HepG2 (cell line): ENCODE results near the gene AGAP1. TPM values are rescaled to one million over a fixed set of nuclear protein-coding genes. Genes with fewer than 3 reads are reported as not detected.
A peak's percentile ranks its signal among the peaks of the same experiment; 100 is the strongest.

Experiments used
- ATAC-seq: fragments of 200-7000 bp; cut with Tn5 transposase; 3 replicates; pipeline ENCODE4 v1.9.1; 2020; ENCODE audit warnings: mild to moderate bottlenecking, moderate library complexity
- BruUV-seq: library from RNA; stranded (reverse); fragments of 400-500 nt; replicated peaks from 2 replicates; lab custom pipeline; 2021; lab: Mats Ljungman, UMichigan
- CTCF ChIA-PET: fragments of 300-600 bp; formaldehyde crosslinking; extraction: SDS; loops from one replicate; lab custom pipeline; 2021; ENCODE audit warnings: low total read pairs, inconsistent platforms, low intra/inter-chr PET ratio; lab: Yijun Ruan, JAX
- POLR2A ChIA-PET: fragments of 350-600 bp; sonication (Branson Sonifier 250); formaldehyde crosslinking; loops from one replicate; lab custom pipeline; 2020; ENCODE audit warnings: antibody characterized with exemption, inconsistent platforms; lab: Yijun Ruan, JAX
- DNase-seq: peaks from one replicate; pipeline ENCODE4 v3.0.0-alpha.2; 2015; ENCODE audit warnings: low spot score
- FAIRE-seq: peaks from 3 replicates; lab custom pipeline; 2011; peaks lifted over from hg19 to GRCh38; lab: Jason Lieb, UNC
- H2AFZ ChIP-seq: one replicate; pipeline ENCODE4 v1.6.1; 2011; ENCODE audit warnings: low read length, inconsistent platforms
- H3K27ac ChIP-seq: fragments of 300-600 bp; 3 replicates; pipeline ENCODE4 v1.8.0; 2011; ENCODE audit warnings: mixed run types, mild to moderate bottlenecking, mixed read lengths, low read length, inconsistent platforms; ENCODE audit not compliant: insufficient read depth; ENCODE audit errors: extremely low read length
- H3K27me3 ChIP-seq, 2 experiments: fragments of 200-600 bp in 1 of 2; 2 replicates in 1 of 2; 3 replicates in 1 of 2; pipeline versions ENCODE4 v1.6.0 to v1.8.0; 2011; ENCODE audit warnings: low read length in 2 of 2, mild to moderate bottlenecking in 2 of 2, moderate library complexity in 2 of 2, inconsistent platforms in 1 of 2; ENCODE audit not compliant: insufficient read depth in 2 of 2, control insufficient read depth in 1 of 2
- H3K36me3 ChIP-seq, 2 experiments: fragments of 200-600 bp in 1 of 2; replicated peaks in 1 of 2; 2 replicates in 1 of 2; 3 replicates in 1 of 2; pipeline versions ENCODE4 v1.5.1 to v1.8.0; 2011; ENCODE audit warnings: low read length in 2 of 2, inconsistent platforms in 1 of 2; ENCODE audit not compliant: insufficient read depth in 2 of 2, control insufficient read depth in 1 of 2
- H3K4me1 ChIP-seq: 2 replicates; pipeline ENCODE4 v1.5.1; 2012; ENCODE audit warnings: low read length, inconsistent platforms; ENCODE audit not compliant: insufficient read depth
- H3K4me2 ChIP-seq: 2 replicates; pipeline ENCODE4 v1.6.0; 2011; ENCODE audit warnings: low read depth, low read length, inconsistent platforms
- H3K4me3 ChIP-seq, 3 experiments: fragments of 200-600 bp in 1 of 3; sonication (generic), shearing (Covaris generic) in 1 of 3; replicated peaks in 1 of 3; 2 replicates each; pipeline ENCODE4 v1.5.1; 2011 to 2016; ENCODE audit warnings: low read length in 3 of 3, inconsistent platforms in 2 of 3, low read depth in 2 of 3, mild to moderate bottlenecking in 2 of 3, control low read depth in 1 of 3, mixed read lengths in 1 of 3; ENCODE audit not compliant: insufficient read depth in 1 of 3
- H3K79me2 ChIP-seq: one replicate; pipeline ENCODE4 v1.6.1; 2011; ENCODE audit warnings: low read length, inconsistent platforms; ENCODE audit not compliant: insufficient read depth
- H3K9ac ChIP-seq: 2 replicates; pipeline ENCODE4 v1.6.0; 2011; ENCODE audit warnings: mild to moderate bottlenecking, low read depth, low read length, inconsistent platforms; ENCODE audit not compliant: insufficient read depth
- H3K9me3 ChIP-seq: 2 replicates; pipeline ENCODE4 v1.5.1; 2012; ENCODE audit warnings: mild to moderate bottlenecking, low read length
- H4K20me1 ChIP-seq: 2 replicates; pipeline ENCODE4 v1.6.0; 2011; ENCODE audit warnings: inconsistent platforms, mild to moderate bottlenecking, low read length, moderate library complexity; ENCODE audit not compliant: insufficient read depth
- CBFB ChIP-seq: sonication (generic); formaldehyde crosslinking; IDR thresholded peaks from 2 replicates; pipeline ENCODE4 v1.4.0; 2020; ENCODE audit warnings: missing genetic modification reagents
- SOX13 ChIP-seq, 3 experiments: fragments of 450-650 bp in 1 of 3; sonication (generic) in 1 of 3; formaldehyde crosslinking in 1 of 3; IDR thresholded peaks in 2 of 3; conservative IDR thresholded peaks in 1 of 3; 2 replicates each; pipeline versions ENCODE4 v1.5.0 to v1.6.1; 2016 to 2020; ENCODE audit warnings: antibody characterized with exemption in 1 of 3, mild to moderate bottlenecking in 1 of 3, missing compliant biosample characterization in 1 of 3, missing genetic modification reagents in 1 of 3, moderate library complexity in 1 of 3
- SOX6 ChIP-seq, 2 experiments: fragments of 450-650 bp in 1 of 2; sonication (generic) in 1 of 2; formaldehyde crosslinking in 1 of 2; IDR thresholded peaks; 2 replicates each; pipeline versions ENCODE4 v1.4.0 to v1.6.1; 2017 to 2020; ENCODE audit warnings: antibody characterized with exemption in 1 of 2, mild to moderate bottlenecking in 1 of 2, missing genetic modification reagents in 1 of 2
- TBL1XR1 ChIP-seq: fragments of 150-350 bp; IDR thresholded peaks from 2 replicates; pipeline ENCODE4 v1.6.1; 2014; ENCODE audit warnings: borderline replicate concordance, low read length; ENCODE audit not compliant: partially characterized antibody
- ZFP1 ChIP-seq: IDR thresholded peaks from 2 replicates; pipeline ENCODE4 v1.6.1; 2016
- ZHX2 ChIP-seq, 2 experiments: sonication (generic) in 1 of 2; formaldehyde crosslinking in 1 of 2; IDR thresholded peaks; 2 replicates each; pipeline versions ENCODE4 v1.6.1 to v1.9.0; 2014 to 2022; ENCODE audit warnings: antibody characterized with exemption in 1 of 2, borderline replicate concordance in 1 of 2, inconsistent platforms in 1 of 2, low read depth in 1 of 2, missing genetic modification reagents in 1 of 2
- ZMYM4 ChIP-seq: sonication (generic); formaldehyde crosslinking; IDR thresholded peaks from 2 replicates; pipeline ENCODE4 v1.8.1; 2023; ENCODE audit warnings: mild to moderate bottlenecking, missing genetic modification reagents
- ZNF234 ChIP-seq: sonication (generic); formaldehyde crosslinking; conservative IDR thresholded peaks from 2 replicates; pipeline ENCODE4 v1.5.1; 2020; ENCODE audit warnings: mild to moderate bottlenecking, missing genetic modification reagents
- ZNF317 ChIP-seq: sonication (generic); formaldehyde crosslinking; IDR thresholded peaks from 2 replicates; pipeline ENCODE4 v1.5.0; 2020; ENCODE audit warnings: mild to moderate bottlenecking, missing genetic modification reagents
- ZNF546 ChIP-seq: sonication (generic); formaldehyde crosslinking; conservative IDR thresholded peaks from 2 replicates; pipeline ENCODE4 v1.8.1; 2023; ENCODE audit warnings: mild to moderate bottlenecking, missing genetic modification reagents
- WGBS: methylation state at CpG from one replicate; pipeline ENCODE4 v1.1.6; 2017; ENCODE audit warnings: low lambda C conversion rate; 5-methylcytosine and 5-hydroxymethylcytosine counted together
- in situ Hi-C: cut with HindIII; loops from 2 replicates; pipeline ENCODE4 v1.10.0; 2017; ENCODE audit warnings: low pct_unique_long_range_greater_than_20kb; ENCODE audit not compliant: extremely low pct_ligation_motif_present
- intact Hi-C: fragments of 100-400 bp; cut with micrococcal nuclease; formaldehyde crosslinking; loops from one replicate; pipeline ENCODE4 v1.10.0; 2022; ENCODE audit not compliant: unreplicated experiment
- polyA plus RNA-seq, 8 experiments: library from polyadenylated mRNA; depleted of rRNA in 3 of 8; stranded (reverse) in 7 of 8; unstranded in 1 of 8; fragments of >200 nt; fragmentation: Illumina TruSeq in 4 of 8; extraction: Trizol in 4 of 8; gene quantifications; 2 replicates each; pipeline versions ENCODE4 v1.2.1 to v1.2.3, GENCODE V29; 2011 to 2016; ENCODE audit warnings: low read depth in 4 of 8, missing spikeins in 1 of 8, mixed read lengths in 1 of 8; ENCODE audit not compliant: insufficient read depth in 1 of 8
- total RNA-seq, 5 experiments: library from RNA; depleted of rRNA; stranded (reverse); fragments of >200 nt; fragmentation: Illumina TruSeq; extraction: Trizol; gene quantifications; 2 replicates each; pipeline ENCODE4 v1.2.3, GENCODE V29; 2016; ENCODE audit warnings: low read depth in 1 of 5

Gene AGAP1
- total and polyA plus RNA-seq, 2 of the 13 experiments (the other 11 are each of a cell fraction or from before 2014, with no cell fraction given): 21.2 to 32.7 TPM

- no peak for FAIRE-seq
- no peak for ATAC-seq
- WGBS: 96% methylated on average over 4 of the region's 4 CpGs
These were observed 195.6 kb downstream of the AGAP1 start for GRCh38 chr2:235689427-235689853.

GRCh38 chr2:235690082-235690808 lies 196.4 kb downstream of the AGAP1 start:
- POLR2A ChIA-PET: interaction anchor here (0.5 kb wide), 1 partner anchor 29 kb away, joined by 3 read pairs; no protein-coding TSS in a partner anchor
- Histone ChIP-seq H3K4me1 (peaks cover 38% of the 10 kb centered on the region), H3K27me3 (no peaks in the 10 kb centered on the region), H3K4me3 (no peak overlapping the region), H3K9me3 (no peaks in the 10 kb centered on the region), H3K4me2 (no peak overlapping the region), H4K20me1 (peaks cover 36% of the 10 kb centered on the region; the same call in 1 of the 2 replicates), H2AFZ (no peak overlapping the region), H3K79me2 (peaks cover 74% of the 10 kb centered on the region), H3K27ac (no peak overlapping the region), H3K36me3 (0 out of 5 replicates have a peak, but pooled peaks cover 0 to 2% of the 10 kb centered on the region in 2 experiments), H3K9ac (no peak overlapping the region)
- CTCF ChIA-PET: no interaction called here
- DNase-seq (no peak), ATAC-seq (no peak), FAIRE-seq (no peak)
- in situ Hi-C loops (no loop called here), intact Hi-C loops (no loop called here)
- BruUV-seq: no TSS peak
- WGBS: 93% methylated on average over 9 of the region's 9 CpGs
- TF ChIP-seq ZMYM4 (CRISPR knock-in tag): no peak
- no peak for TF ChIP-seq ZFP1 (CRISPR knock-in tag)
- no peak for TF ChIP-seq ZHX2 (IDR thresholded peaks at IDR 0.05; ENCODE audit: low read depth)
- TF ChIP-seq ZHX2 (CRISPR knock-in tag; IDR thresholded peaks at IDR 0.05; ENCODE audit: borderline replicate concordance): no peak
- TF ChIP-seq SOX13 (IDR thresholded peaks at IDR 0.05): no peak
- TF ChIP-seq SOX13 (CRISPR knock-in tag; conservative IDR thresholded peaks at IDR 0.05 in 1 of 2, IDR thresholded peaks at IDR 0.05 in 1 of 2): no peak
- no peak for TF ChIP-seq SOX6 (IDR thresholded peaks at IDR 0.05)
- no peak for TF ChIP-seq SOX6 (CRISPR knock-in tag; IDR thresholded peaks at IDR 0.05)
- TF ChIP-seq ZNF234 (CRISPR knock-in tag): no peak
- TF ChIP-seq CBFB (CRISPR knock-in tag): no peak
- TF ChIP-seq ZNF546 (CRISPR knock-in tag): no peak

More at GRCh38 chr2:235689427-235689853, 195.6 kb downstream of the AGAP1 start:
- peaks cover 0 to 2% of the 10 kb centered on the region in 2 experiments; a peak in 1 of 5 replicates for H3K36me3 ChIP-seq
- no peak overlapping the region for H3K4me2 ChIP-seq
- no peaks in the 10 kb centered on the region for H3K9me3 ChIP-seq
- peaks cover 30% of the 10 kb centered on the region for H3K4me1 ChIP-seq
- in situ Hi-C loops (no loop called here), intact Hi-C loops (no loop called here)
- H3K27me3 ChIP-seq: no peaks in the 10 kb centered on the region
- TF ChIP-seq TBL1XR1: no peak
- peak; percentile 91 for TF ChIP-seq ZNF317 (CRISPR knock-in tag)
- H3K27ac ChIP-seq: no peak overlapping the region
- no peak overlapping the region for H2AFZ ChIP-seq
- no TSS peak for BruUV-seq
- H3K4me3 ChIP-seq: no peak overlapping the region
- ChIA-PET CTCF (no interaction called here), POLR2A (no interaction called here)
- peaks cover 32% of the 10 kb centered on the region; the same call in 1 of the 2 replicates for H4K20me1 ChIP-seq
- no peak overlapping the region for H3K9ac ChIP-seq
- H3K79me2 ChIP-seq: peaks cover 72% of the 10 kb centered on the region
- DNase-seq: no peak
